ENCODE measurements around the gene ADAMTS17.
A peak's percentile ranks its signal among the peaks of the same experiment; 100 is the strongest.

ADAMTS17 gene

GRCh38 chr15:100338971-100339444 lies 2.8 kb downstream of the ADAMTS17 start:
- peak; percentile 2 for DNase-seq

- no peak for DNase-seq
Observed at GRCh38 chr15:100338247-100338646, 3.5 kb downstream of the ADAMTS17 start.

- DNase-seq = no peak
Observed at GRCh38 chr15:100337096-100338044, 4.4 kb downstream of the ADAMTS17 start.

GRCh38 chr15:100336061-100336460 lies 5.7 kb downstream of the ADAMTS17 start:
- no peak for DNase-seq

- no peak for DNase-seq
Observed at GRCh38 chr15:100335335-100335999, 6.3 kb downstream of the ADAMTS17 start.

- DNase-seq = no peak
Observed at GRCh38 chr15:100334905-100335304, 6.9 kb downstream of the ADAMTS17 start.

- DNase-seq = no peak
Observed at GRCh38 chr15:100334456-100334855, 7.3 kb downstream of the ADAMTS17 start.

GRCh38 chr15:100334015-100334414 lies 7.8 kb downstream of the ADAMTS17 start:
- no peak for DNase-seq

- no peak for DNase-seq
Observed at GRCh38 chr15:100333236-100333635, 8.5 kb downstream of the ADAMTS17 start.

- DNase-seq = no peak
Observed at GRCh38 chr15:100332721-100333120, 9.1 kb downstream of the ADAMTS17 start.

GRCh38 chr15:100332231-100332630 lies 9.5 kb downstream of the ADAMTS17 start:
- DNase-seq = no peak

GRCh38 chr15:100330629-100331215 lies 11.1 kb downstream of the ADAMTS17 start:
- DNase-seq = no peak

GRCh38 chr15:100330221-100330620 lies 11.6 kb downstream of the ADAMTS17 start:
- no peak for DNase-seq

- no peak for DNase-seq
Observed at GRCh38 chr15:100328796-100329195, 13.0 kb downstream of the ADAMTS17 start.

- no peak for DNase-seq
Observed at GRCh38 chr15:100318880-100319279, 22.9 kb downstream of the ADAMTS17 start.

GRCh38 chr15:100314809-100315400 lies 26.9 kb downstream of the ADAMTS17 start:
- DNase-seq = no peak

- no peak for DNase-seq
Observed at GRCh38 chr15:100311833-100312476, 29.8 kb downstream of the ADAMTS17 start.

GRCh38 chr15:100311154-100311625 lies 30.6 kb downstream of the ADAMTS17 start:
- DNase-seq = no peak

- DNase-seq = no peak
Observed at GRCh38 chr15:100310513-100311153, 31.1 kb downstream of the ADAMTS17 start.

GRCh38 chr15:100310041-100310405 lies 31.8 kb downstream of the ADAMTS17 start:
- DNase-seq = no peak

GRCh38 chr15:100309109-100310040 lies 32.4 kb downstream of the ADAMTS17 start:
- no peak for DNase-seq

Data from SHP77 treated with DMSO at 0.1 percent for 48 hours (cell line).